Muscle layer of colon (tissue), 2 donors: ENCODE results near the gene USP32.

Source experiments
- H3K27ac ChIP-seq: one replicate; pipeline ENCODE4 v1.7.0; 2013; ENCODE audit warnings: low read depth, mild to moderate bottlenecking, low read length, moderate library complexity
- H3K27me3 ChIP-seq, 2 donors: one replicate each; pipeline ENCODE4 v1.7.0; 2013; ENCODE audit warnings: low read length in 2 of 2, mild to moderate bottlenecking in 2 of 2; ENCODE audit not compliant: insufficient read depth in 2 of 2, control insufficient read depth in 1 of 2
- H3K36me3 ChIP-seq: one replicate; pipeline ENCODE4 v1.7.0; 2013; ENCODE audit warnings: mild to moderate bottlenecking, low read length; ENCODE audit not compliant: insufficient read depth
- H3K4me1 ChIP-seq: one replicate; pipeline ENCODE4 v1.7.0; 2013; ENCODE audit warnings: mild to moderate bottlenecking, low read length; ENCODE audit not compliant: insufficient read depth
- H3K4me3 ChIP-seq, 2 donors: one replicate each; pipeline ENCODE4 v1.7.0; 2013; ENCODE audit warnings: low read length in 2 of 2, low read depth in 1 of 2, mild to moderate bottlenecking in 1 of 2, moderate library complexity in 1 of 2
- H3K9ac ChIP-seq: one replicate; pipeline ENCODE4 v1.7.0; 2013; ENCODE audit warnings: low read length
- H3K9me3 ChIP-seq: one replicate; pipeline ENCODE4 v1.7.0; 2013; ENCODE audit warnings: mild to moderate bottlenecking, low read length
- donor health status: abdominal sarcoma.
- donor health status: Adenocarcinoma of cecum.

USP32 gene

GRCh38 chr17:60129164-60129563 lies 262.8 kb downstream of the USP32 start:
- no peak overlapping the region for H3K4me3 ChIP-seq
- no peaks in the 10 kb centered on the region for H3K36me3 ChIP-seq
- no peak overlapping the region for H3K27ac ChIP-seq
- no peaks in the 10 kb centered on the region for H3K9me3 ChIP-seq
- peaks cover 3% of the 10 kb centered on the region for H3K4me1 ChIP-seq
- H3K9ac ChIP-seq, result no peak overlapping the region
- no peaks in the 10 kb centered on the region for H3K27me3 ChIP-seq
